CMK (cell line): ENCODE data around the gene SEL1L3.

Experiments used
- DNase-seq: peaks from one replicate; pipeline ENCODE4 v3.0.0-alpha.2; 2010; ENCODE audit warnings: low read depth

The SEL1L3 gene

DNA sequence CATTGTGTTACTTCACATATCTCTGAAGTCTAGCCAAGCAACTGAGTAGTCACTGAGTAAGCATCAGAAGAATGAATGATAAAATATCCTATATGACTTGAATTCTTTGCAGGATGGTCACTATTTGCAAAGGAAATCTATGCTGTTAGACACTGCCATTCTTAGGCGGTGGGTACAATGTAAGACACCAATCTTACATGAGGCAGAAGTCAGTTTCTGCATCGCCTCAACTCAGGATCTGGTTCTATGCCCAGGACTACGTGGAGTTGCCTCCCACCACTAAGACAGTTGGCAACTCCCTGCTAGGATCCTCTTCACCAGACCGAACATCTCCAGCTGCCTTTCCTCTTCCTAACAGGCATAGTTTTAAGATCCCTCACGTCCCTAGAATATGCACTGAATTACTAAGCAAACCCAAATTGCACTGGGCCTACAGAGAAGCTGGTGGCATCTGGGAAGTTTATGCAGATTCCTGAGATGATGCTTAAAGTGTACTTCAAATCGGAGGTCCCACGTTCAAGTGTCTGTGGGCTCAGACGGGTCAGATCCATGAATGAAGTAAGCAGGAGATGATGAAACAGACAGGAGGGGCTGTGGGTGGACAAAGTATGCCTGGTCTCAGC lies 45.6 kb downstream of the SEL1L3 start:
- no peak for DNase-seq

- DNase-seq = no peak
Observed at GRCh38 chr4:25816591-25817058, 46.2 kb downstream of the SEL1L3 start.

DNA sequence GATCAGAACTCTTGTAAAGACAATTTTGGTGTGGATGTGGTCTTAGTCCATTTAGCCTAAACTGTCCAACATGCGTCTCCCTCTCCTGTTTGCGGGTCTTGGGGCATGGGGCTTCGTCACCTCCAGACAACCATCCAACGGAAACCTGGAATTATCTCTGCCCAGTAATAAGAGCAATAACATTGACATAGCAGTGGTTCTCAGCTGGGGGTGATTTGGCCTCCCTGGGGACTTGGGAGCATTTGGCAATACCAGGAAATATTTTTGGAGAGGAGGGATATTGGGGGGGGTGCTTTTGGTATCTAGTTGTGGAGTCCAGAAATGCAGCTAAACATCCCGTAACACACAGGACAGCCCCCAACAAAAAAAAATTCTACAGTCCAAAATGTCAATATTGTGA lies 47.2 kb downstream of the SEL1L3 start:
- DNase-seq = no peak

- DNase-seq = no peak
Observed at GRCh38 chr4:25814301-25815136, 48.3 kb downstream of the SEL1L3 start.

DNA sequence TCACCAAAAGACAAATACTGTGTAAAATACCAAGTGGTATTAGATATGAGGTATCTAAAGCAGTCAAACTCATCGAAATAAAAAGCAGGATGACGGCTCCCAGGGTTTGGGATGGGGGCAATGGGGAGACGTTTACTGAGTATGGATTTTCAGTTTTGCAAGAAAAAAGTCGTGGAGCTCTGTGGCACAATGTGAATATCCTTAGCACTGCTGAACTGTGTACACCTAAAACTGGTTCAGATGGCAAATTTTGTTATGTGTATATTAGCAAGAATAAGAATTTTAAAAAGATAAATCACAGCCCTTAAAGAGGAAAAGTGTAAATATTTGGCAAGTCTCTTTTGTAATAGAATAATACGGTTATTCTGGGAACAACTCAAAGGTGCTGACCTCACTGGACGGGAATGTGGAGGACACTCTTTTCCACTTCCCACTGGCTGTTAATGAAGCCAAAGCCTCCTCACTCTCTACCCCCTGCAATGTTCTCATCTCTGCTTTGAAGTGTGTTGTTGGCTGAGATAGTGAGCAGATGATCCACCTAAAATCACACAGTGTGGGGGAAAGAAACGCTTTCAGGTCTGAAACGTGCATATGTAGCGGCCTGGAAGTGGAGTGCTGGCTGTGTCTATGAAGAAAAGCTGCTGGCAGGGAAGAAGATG lies 49.2 kb downstream of the SEL1L3 start:
- no peak for DNase-seq

DNA sequence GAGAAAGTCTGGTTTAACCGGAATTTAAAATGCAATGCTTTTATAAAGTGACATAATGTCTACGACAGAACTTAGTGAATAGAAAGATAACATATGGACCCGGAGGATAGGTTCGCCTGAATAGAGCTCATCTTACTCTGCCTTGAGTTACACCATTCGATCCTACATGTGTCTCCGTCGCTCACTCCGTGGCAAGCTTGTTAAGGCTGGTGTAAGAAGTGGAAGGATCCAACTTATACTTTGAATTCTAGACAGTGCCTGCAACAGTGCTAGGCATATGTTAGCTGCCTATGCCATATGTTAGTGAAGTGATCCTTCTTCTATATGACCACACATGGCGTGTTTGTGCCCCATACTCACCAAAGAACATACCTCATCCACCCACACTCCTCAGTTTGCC lies 50.9 kb downstream of the SEL1L3 start:
- DNase-seq = no peak

DNA sequence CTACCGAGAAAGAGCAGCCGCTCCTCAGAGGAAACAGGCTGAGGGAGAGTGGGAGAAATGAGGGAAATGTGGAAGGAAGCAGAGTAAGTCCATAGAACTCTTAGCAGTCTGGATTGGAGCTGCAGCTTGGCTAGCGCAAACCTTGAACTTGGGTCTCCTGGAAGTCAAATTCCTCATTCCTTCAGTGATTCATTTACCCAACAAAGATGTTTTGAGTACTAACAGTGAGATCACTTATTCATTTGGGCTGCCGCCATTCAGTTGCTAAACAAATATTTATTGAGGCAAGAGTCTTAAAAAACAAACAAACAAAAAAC lies 51.5 kb downstream of the SEL1L3 start:
- DNase-seq = no peak

- DNase-seq = no peak
Observed at GRCh38 chr4:25810461-25811373, 52.1 kb downstream of the SEL1L3 start.

- no peak for DNase-seq
Observed at GRCh38 chr4:25809996-25810395, 52.8 kb downstream of the SEL1L3 start.

DNA sequence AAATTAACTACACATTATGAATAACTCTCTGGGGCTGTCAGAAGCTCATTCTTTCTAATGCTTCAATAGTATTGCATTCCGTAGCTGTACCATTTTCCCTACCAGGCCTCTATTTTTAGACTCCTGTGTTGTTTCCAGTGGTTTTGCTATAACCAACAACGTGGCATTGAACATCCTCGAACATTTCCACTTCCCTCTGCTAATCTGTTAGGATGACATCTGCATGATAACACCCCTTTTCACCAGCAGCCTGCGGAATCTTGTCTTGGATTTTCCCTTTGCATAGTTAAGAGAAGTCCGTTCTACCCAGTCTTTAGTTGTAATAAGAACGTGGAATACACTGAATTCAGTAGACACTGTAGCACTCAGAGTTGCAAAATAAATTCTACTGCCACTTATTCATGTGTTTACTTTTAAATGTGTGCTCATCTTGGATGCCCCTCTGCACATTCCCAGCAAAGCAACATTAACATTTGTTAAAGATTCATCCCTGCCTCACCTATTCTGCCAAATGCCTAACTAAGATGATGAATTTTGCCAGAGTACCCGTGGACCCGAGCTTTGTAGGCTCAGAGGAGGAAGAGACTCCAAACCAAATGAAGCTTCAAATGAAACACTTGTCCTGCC lies 55.6 kb downstream of the SEL1L3 start:
- DNase-seq = no peak

DNA sequence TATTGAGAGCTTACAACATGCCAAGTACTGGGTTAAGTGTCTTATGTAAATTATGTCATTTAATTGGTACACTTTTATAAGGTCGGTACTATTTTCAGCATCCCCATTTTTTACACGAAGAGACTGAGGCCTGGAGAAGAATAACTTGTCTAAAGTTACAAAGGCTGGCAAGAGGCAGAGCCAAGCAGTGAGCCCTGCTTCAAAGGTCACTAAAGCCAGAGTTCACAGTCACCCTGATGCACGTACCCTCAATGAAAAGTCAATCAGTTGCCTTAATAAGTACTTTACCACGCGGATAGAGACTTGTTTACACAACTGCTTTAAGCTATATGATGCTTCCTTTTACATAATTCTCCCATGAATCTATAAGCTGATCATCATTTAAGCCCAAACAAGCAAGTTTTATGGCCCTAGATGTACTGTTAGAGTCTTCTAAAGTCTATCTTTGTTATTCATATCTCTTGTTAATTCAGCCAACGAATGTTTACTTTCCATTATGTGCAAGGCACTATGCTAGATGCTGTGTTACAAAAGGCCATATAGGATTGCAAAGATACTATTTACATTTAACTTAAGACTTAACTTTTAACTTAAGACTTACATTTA lies 57.4 kb downstream of the SEL1L3 start:
- DNase-seq = no peak

- no peak for DNase-seq
Observed at GRCh38 chr4:25803720-25804225, 59.0 kb downstream of the SEL1L3 start.

GRCh38 chr4:25801594-25801993 lies 61.2 kb downstream of the SEL1L3 start:
- no peak for DNase-seq

GRCh38 chr4:25800245-25800644 lies 62.5 kb downstream of the SEL1L3 start:
- DNase-seq = no peak

DNA sequence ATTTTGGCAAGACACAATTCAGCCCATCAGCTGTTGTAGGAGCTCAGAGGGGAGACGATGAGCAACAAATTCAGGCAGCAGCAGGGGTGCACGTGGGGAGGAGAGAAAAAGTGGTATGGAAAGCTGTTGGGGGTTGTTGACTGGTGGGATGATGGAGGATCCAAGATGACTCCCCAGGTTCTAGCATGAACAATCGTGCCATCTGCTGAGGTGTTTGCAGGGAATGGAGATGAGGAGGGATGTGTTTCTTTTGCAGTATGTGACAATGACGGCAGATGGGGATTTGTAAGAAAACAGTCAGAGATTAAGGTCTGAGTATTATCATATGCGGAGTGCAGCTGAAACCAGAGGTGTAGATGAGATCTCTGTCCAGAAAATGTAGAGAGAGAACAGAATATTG lies 63.3 kb downstream of the SEL1L3 start:
- DNase-seq = no peak

GRCh38 chr4:25797136-25797535 lies 65.7 kb downstream of the SEL1L3 start:
- DNase-seq = no peak

DNA sequence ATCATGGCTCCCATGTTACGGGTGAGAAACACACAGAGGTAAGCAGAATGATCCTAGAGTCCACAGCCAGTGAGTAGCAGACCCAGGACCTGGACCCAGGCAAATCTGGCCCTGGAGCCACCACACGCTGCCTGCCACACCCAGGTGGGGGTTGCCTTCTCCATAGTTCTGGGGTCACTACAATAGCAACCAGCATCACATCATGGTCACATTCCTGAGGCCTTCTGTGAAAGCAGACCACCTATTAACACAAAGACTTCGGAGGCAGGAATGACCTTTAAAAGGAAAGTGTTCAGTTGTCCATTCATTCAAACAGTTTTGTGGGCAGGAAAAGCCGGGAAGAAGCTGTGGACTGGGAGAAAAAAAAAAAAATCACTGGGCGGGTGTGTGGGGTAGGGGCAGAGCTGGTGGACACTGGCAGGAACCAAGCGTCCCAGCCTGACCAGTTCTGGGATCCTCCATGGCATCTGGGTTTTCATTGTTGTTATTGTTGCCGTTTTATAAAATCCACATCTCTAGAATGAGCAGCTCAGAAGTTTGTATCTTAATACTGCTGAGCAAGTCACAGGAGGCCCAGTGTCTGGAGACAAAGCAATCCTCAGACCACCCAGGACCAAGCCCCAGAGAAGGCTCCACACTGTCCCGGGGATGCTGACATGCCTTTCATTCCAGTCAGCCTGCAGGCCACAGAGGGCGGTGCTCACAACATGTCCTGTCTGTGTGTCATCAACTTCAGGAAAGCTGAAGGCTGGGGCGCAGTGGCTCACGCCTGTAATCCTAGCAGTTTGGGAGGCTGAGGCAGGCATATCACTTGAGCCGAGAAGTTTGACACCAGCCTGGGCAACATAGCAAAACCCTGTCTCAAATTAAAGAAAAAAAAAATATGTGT lies 67.0 kb downstream of the SEL1L3 start:
- DNase-seq = no peak

DNA sequence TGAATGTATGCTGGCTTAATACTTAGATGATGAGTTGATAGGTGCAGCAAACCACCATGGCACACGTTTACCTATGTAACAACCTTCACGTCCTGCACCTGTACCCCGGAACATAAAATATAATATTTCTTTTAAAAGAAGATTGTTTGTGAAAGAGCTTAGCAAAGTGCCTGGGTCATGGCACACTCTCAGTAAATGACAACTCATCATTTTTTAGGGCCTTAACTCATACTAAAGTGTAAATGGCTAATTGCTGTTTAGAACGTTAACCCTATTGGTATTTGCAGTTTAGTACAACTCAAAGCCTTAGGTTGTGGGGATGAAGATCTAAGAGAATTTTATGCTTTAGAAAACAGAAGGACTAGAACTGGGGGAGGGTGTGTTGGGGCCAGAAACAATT lies 67.7 kb downstream of the SEL1L3 start:
- DNase-seq = no peak

GRCh38 chr4:25792876-25793275 lies 69.9 kb downstream of the SEL1L3 start:
- DNase-seq = no peak

DNA sequence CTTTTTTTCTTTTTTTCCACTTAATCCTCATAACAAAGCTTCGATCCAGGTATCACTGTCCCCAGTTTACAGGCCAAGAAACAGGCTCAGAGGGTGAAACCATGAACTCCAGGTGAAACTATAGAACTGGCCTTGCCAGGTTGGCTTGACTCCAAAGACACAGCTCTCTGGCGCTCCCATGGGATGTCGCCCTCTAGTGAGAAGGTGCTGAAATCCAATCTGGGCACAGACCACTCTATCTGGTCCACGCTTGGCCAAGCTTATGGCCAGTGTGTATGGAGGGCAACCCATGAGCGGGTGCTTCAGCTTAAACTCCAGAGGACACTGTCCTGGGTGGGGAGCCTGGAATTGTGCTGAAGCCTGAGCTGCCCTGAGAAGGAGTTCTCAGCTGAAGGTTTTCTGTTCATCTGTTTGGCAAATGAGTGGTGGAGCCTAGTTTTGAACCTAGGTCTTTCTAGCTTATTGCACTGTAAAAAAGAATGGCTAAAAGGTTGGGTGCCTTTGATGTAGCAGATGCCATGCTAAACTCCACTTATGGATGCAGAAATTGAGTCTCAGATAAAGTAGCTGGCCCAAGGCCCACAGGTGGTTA lies 70.5 kb downstream of the SEL1L3 start:
- no peak for DNase-seq
